Measurements from ENCODE around the gene KCNK2.
"Not testable (repeated sequence)": the region's sequence is repeated elsewhere in the genome, so short reads cannot be mapped to it uniquely, and the experiment has no call there.

Gene KCNK2

DNA sequence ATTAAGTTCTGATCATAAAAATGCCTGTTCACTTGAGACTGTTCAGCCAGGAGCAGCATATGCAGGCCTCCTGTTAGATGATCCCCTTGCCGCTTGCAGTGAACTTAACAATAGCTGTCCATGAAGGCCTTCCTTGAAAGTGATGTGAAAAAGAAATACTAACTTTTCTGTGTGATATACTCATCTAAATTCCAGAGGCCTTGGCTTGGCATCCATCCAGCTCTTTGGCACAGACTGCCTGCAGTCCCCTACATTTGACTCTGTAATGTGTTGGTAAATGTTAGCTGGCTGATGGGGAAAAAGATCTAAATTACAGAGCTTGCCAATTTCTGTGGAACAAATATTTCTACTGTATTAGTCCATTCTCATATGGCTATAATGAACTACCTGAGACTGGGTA, 73.7 kb downstream of the KCNK2 start:
- no peak for DNase-seq (ENCODE audit: low read depth)

DNA sequence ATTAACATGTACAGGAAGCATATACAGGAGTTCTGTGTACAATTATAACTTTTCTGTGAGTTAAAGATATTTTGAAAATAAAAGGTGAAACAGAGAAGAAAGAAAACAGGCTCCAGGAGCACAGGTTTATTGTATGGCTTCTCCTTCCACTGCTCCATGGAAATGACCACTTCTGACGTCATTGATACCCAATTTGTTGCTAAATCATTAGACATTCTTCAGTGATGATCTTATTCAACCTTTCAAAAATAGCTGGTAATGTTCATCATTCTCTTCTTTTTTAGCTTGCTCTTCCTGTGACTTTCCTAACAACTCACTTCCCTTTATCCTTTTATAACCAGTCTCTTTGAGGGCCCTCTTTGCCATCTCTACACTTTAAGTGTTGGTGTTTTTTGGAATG, 77.8 kb downstream of the KCNK2 start:
- DNase-seq (ENCODE audit: low read depth): no peak

DNA sequence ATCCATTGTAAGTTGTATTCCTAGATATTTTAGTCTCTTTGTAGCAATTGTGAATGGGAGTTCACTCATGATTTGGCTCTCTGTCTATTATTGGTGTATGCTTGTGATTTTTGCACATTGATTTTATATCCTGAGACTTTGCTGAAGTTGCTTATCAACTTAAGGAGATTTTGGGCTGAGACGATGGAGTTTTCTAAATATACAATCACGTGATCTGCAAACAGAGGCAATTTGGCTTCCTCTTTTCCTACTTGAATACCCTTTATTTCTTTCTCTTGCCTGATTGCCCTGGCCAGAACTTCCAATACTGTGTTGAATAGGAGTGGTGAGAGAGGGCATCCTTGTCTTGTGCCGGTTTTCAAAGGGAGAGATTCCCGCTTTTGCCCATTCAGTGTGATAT, 80.6 kb downstream of the KCNK2 start:
- DNase-seq (ENCODE audit: low read depth): not testable (repeated sequence)

DNA sequence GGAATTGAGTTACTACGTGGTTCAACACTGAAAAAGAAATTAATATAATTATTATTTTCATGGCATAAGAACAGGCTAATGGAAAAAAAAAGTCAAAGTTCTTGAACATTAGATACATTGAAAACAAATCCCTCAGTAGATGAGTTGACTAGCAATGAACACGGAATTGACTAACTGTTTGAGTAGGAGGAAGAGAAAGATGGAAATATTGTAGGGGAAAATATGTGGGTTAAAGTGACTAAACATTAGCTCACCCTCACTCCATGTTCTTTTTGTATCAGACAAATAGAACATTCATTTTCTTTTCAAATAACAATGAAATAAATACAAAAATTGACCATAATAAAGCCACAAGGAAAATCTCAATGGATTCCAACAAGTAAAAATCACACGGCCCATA, 84.3 kb downstream of the KCNK2 start:
- DNase-seq (ENCODE audit: low read depth): no peak

DNA sequence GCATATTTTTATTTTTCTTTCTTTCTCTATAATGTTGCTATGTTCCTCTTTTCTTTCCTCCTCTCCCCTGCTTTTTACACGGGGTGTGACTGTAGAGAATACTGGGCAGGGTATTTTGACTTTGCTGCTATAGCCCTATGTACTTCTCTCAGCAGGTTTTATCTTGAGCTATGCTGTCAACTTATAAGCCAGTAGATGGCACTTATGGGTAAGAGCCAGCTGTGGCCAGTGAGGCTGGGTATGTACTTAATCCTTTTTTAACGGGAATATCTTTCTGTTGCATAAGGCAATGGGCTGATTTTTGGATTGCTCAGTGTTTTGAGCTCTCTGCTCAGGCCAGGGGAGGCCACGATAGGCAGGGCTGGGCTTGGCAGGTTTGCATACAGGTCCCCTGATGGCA, 99.0 kb downstream of the KCNK2 start:
- DNase-seq (ENCODE audit: low read depth): no peak

DNA sequence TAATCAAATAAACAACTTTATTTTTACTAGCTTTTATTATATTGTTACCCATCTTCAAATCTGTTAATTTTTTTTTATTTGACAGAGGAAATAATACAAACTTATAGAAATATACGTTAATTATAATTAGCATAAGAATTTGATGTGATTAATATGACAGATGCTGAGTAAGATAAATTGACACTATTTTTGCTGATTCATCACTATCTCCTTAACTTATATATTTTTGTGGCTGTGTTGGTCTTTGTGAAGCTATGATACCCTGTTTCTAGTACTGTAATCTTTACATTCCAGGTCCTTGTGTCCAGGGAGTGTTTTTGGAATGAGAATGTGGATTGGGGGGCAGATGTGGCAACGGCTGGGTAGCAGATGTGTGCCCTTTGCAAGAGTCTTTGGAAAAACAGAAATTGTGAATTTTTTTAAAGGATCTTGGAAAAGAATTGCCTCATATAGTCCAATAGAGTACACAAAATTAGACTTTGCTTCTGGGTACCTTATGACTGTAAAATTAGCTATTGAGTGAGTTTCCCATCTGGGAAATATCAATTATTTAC, 102.6 kb downstream of the KCNK2 start:
- DNase-seq (ENCODE audit: low read depth): no peak

DNA sequence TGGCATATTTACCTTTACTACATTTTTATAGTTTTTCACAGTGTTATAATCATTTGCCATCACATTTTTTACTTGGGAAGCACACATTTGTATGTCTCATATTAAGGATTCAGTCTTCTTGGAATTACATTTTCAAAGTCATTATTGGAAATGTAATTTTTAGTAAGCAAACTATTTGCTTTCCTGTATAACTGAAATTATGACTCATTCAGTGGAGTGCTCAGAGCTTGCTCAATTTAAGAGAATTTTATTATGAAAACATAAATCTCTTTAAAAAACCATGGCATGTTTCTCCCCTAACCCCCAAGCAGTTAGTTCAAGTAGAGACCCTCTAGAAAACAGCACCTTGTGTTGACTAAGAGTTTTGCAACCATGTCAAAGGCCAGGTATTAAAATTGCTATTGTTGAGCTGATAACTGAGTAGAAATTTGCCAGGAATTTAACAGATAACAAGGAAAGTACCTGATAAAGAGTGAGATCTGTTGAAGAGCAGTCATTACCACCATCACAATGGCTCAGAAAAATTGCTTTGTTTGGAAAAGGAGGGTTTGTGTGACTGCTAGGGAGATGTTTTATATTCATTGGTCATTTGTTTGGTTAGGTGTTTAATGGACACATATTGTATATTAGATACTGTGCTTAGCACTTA, 105.9 kb downstream of the KCNK2 start:
- no peak for DNase-seq (ENCODE audit: low read depth)

DNA sequence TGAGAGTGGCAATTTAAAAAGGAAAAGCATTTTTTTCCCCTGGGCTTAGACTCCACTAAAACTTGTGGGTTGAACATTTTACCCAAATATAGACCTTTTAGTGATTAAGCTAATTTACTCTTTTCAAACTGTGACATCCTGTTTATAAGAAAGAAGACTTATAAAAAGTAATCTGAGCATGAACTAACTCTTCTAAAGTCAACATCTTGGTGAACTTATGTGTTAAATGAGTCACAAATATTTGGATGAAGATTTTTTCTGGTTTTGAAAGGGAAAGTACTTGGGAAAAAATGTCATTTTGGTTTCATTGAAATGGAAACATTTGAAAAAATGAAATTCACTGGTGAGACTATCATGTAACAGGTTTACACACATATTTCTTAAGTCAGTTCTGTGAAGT, 109.8 kb downstream of the KCNK2 start:
- DNase-seq (ENCODE audit: low read depth): no peak

DNA sequence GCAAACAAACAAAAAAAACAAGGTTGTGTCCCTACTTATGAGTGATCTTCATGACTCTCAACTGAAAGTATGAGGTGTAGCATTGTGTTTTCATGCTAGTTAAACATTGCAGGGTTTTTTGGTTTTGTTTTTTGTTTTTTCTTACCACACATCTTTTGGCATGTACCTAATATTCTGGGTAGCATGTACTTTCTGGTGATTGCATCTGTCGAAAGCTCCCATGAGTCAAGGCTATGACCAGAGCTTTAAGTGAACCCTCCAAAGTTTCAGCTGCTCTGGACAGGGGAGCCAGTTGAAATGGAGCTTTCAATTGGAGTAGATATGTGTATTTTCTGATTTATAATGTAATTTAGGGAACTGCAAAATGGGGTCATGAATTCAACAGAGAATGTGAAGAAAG, 115.5 kb downstream of the KCNK2 start:
- no peak for DNase-seq (ENCODE audit: low read depth)

DNA sequence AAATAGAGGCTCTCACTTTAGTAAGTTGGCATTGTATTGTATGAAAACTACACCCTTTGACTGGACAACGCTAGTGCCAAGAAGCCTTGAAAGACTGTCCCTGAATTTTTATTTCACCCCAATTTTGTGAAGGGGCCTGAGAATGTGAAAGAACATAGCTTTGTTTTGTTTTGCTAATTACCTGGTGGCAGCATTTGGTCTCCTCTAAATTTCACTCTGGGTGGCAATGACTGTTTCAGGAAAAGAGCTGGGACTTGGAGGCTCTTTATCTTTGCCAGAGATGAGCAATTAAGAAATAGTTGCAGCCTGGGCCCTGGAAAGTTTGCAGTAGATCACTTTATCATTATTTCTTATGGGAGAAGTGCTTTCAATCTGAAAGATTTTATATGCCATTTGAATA, 117.6 kb downstream of the KCNK2 start:
- DNase-seq (ENCODE audit: low read depth): no peak

DNA sequence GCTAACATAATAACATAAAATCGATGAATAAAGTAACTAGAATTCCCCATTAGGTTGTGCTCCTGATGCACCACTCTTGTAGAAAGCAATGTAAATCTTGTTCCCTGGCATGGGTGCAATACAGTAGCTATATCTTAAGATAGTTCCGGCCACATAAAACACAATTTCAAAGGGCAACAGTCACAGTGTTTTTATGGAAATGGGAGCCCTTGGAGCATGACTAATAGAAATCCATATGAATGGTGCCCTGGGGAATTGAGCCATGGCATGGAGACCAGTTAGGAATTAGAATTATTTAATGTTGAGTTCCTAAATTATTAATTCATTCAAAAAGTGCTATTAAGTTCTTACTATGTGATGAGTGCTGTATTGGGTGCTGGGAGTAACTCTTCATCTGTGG, 118.7 kb downstream of the KCNK2 start:
- no peak for DNase-seq (ENCODE audit: low read depth)

DNA sequence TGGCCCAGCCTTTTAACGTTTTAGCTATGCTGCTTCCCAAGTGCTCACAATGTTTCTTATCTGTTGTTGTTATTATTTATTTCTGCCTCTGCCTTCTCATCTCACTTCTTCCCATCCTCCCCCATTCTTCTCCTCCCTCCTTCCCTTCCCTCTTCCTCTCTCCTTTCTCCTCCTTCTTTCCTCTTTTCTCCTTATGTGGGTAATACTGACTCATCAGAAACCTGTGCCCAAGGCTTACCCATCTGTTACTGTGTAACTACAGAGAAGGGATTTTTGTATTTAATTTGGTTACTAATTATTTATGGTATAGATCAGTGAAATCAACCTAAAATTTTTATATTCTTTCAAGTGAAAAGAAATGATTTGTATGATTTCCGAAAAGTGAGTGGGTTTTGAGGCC, 120.3 kb downstream of the KCNK2 start:
- DNase-seq (ENCODE audit: low read depth): no peak

DNA sequence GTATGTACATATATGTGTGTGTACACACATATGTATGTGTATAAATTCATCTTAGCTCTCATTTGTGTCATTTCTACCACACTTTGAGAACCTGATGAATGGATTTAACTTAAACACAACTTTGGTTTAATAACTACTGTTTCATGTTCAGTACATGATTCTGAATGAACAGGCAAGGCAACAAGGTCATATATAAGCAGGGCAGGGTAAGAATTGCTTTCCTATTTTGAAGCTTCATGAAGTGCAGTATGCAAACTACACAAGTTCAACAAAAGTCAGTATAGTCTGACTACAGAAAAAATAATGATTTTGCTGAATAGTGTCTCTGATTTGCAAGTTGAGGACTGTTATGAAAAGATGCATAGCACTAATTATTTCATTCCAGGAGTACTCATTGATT, 127.6 kb downstream of the KCNK2 start:
- no peak for DNase-seq (ENCODE audit: low read depth)

DNA sequence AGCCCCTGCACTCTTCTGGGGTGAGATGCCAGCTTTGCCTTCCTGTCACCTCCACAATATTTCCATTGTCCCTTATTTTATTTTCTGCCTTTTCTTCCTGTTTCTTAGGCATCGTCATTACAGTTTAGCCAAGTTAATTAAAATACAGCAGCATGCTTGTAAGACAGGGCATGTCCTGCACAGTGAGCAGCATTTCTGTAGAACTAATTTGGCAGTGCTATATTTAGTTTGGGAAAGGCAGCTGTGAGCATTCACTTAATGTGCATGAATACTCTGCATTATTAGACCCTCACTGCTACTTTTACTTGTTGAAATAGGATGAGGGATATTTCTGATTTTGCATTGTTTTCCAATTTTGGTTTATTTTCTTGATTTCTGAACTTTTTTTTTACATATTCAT, 133.3 kb downstream of the KCNK2 start:
- no peak for DNase-seq (ENCODE audit: low read depth)

DNA sequence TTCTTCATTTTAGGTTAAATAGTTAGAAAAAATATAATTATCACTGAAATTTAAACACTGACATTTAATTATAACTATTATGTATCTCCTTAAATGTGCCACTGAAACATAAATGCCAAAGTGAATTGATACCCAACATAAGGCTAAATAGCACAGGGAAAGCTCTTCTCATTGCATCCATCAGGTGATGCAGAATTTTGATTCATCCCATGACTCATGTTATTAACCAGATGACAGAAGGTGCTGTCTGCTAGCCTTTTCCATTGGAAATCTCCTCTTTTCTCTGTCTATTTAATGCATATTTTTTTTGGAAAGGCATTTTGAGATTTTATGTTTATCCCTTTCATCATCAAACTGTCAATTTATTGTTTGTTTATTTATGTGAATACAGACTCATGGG, 136.8 kb downstream of the KCNK2 start:
- no peak for DNase-seq (ENCODE audit: low read depth)

DNA sequence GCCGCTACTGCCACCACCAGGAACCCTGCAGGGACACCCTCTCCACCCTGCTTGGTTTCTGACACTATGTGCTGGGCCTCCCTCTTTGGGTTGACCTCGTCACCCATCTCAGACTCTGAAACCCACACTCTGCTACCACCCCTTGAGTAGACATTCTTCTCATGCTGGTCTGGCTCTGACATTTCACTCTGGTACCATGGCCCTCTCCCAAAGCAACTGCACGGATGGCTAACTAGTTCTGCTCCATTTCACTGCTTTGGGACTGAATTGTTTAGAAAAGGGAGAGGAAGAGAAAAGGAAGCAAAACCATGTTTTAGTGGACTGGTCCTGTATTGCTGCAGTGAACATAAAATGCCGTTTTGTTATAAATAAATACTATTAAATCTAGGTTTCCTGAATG, 137.8 kb downstream of the KCNK2 start:
- no peak for DNase-seq (ENCODE audit: low read depth)

DNA sequence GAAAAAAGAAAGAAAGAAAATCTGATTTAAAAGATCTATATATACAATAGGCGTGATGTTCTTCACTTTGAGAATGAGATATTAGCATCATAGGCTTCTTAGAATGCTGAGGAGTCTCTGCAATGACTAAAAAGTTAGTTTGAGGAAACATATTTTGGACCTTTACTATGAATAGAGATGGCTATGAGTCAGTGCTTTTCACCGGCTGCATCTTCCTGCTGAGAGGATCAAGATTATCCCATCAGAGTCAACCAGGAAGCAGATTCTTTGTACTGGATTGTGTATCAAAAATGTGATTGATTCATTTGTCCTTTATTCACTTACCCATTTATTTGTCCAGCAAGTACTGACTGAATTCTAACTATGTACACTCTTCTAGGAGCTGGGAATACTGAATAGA, 144.2 kb downstream of the KCNK2 start:
- no peak for DNase-seq (ENCODE audit: low read depth)

DNA sequence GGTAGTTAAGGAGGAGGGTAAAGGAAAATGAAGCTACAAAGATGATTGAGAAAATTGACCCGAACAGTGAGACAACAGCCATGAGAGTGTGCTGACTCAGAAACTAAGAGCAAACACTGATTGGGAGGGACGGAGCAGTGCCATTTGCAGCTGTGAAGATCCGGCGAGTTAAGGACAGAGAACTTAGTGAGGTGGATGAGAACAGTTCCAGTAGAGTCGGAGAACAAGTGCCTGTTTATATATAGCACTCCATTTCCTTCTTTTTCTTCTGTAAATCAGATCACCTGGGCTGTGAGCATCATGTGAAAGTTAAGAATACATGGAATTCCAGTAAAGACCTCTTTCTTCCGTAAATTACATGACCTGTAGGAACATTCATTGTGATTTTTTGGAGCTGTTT, 145.7 kb downstream of the KCNK2 start:
- no peak for DNase-seq (ENCODE audit: low read depth)

DNA sequence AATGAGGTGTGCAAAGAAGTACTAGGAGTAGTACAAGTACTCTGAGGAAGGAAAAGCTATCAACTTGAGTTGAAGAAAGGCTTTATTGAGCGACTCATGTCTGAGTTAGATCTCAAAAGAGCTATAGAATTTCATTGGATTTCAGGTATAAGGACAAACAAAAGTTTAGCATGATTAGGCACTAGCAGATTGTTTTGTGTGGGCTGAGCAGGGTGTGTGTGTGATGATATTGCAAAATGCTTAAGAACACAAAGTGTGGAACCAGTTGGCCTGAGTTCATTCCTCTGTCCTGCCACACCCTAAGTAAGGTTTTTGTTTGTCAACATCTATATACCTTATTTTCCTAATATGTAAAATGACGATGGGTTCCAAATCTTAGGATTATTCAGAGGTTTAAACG, 158.9 kb downstream of the KCNK2 start:
- no peak for DNase-seq (ENCODE audit: low read depth)

DNA sequence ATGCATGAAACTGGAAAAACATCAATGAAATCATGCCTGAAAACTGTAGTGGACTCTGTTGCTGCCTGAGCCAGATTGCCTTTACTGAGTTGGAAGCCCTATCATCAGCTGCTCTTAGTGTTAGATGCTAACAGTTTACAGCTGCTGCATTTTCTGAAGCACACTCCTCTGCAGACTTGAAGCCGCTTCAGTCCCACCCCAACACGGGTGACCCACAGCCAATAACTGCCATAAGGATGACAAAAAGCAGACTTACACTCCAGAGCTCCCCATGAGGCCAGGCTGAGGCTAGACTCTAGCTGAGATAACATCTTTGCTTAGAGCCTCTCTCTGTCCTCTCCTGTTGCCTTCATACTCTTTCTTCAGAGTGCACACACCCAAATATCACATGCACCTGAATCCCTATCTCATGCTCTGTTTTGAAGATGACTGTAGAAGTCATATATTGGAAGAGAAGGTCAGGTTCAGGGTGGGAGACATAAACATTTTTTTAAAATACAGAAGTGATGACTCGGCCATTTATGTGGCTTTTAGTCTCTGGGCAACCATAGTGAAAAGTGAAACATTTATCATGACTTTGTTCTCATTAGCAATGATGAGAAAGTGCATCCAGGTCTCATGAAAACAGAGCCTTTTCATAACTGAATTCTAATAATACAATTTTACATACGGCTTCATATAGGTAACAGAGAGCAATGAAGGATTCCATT, 161.0 kb downstream of the KCNK2 start:
- no peak for DNase-seq (ENCODE audit: low read depth)

DNA sequence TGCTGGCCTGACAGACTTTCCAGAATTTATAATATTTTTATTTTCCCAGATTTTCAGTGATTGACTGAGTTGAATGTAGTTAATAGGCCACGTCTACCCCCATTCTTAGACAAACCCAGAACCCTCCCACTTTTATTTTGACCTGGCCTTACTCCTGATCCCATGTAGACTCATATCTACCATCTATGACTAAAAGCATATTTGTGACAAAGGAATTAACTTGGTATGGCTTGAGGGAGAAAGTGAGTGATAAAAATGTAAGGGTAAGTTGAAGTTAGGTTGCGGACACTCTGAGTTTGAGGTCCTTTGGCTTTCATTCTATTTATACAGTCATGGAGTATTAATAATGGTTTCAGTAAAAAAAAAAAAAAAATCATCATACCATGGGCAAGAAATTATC, 168.4 kb downstream of the KCNK2 start:
- no peak for DNase-seq (ENCODE audit: low read depth)

DNA sequence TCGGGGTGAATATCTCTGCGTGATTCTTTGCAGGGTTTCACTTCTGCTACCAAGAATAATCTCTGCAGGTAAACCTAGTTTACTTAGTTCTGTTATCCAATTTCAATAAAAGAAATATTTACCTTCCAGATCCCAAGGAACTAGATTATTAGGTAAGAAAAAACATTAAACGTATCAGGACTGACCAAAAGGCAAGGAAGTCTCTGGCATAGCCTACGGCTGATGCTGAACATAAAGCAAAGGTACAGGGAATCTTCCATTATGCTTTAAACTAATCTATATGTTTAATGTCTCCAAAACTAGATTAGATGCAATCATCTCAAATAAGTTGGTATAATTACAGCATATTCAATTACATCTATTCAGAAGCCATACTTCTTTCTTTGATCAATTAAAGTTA, 168.9 kb downstream of the KCNK2 start:
- no peak for DNase-seq (ENCODE audit: low read depth)

DNA sequence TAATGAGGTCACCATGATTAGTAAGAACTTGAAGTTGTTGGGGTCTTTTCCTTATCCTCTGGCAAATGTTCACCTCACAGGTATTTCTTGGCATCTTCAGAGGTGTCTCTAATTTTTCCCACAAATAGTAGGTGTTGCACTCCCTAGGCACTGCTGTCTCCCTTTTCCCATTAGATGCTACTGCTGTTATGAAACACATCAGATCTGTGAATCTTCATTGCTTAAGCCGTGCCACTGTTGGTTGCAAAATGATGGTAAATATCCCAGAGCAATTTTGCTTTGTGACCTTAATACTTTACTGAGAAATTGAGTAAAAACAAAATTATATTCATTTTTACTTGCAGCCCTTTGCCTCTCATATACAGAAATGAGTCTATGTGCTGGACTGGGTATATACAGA, 169.6 kb downstream of the KCNK2 start:
- DNase-seq (ENCODE audit: low read depth): no peak

Data from CMK (cell line).